Thoracic aorta (tissue), 2 donors: ENCODE results near the gene ATP8B1. TPM values are rescaled to one million over a fixed set of nuclear protein-coding genes. Genes with fewer than 3 reads are reported as not detected.
A peak's percentile ranks its signal among the peaks of the same experiment; 100 is the strongest.
"Not testable (repeated sequence)": the region's sequence is repeated elsewhere in the genome, so short reads cannot be mapped to it uniquely, and the experiment has no call there.

ENCODE experiments used
- ATAC-seq: fragments of 150-250 bp; one replicate; pipeline ENCODE4 v1.8.0; 2017; ENCODE audit warnings: low read depth; ENCODE audit not compliant: insufficient number of reproducible peaks, low FRiP score
- DNase-seq: peaks from one replicate; pipeline ENCODE4 v3.0.0-alpha.2; 2020; ENCODE audit warnings: low spot score
- H3K27ac ChIP-seq, 2 donors: fragments of 200-600 bp; sonication (generic); 1 replicate in 1 of 2; 2 replicates in 1 of 2; pipeline ENCODE4 v1.5.1; 2016; ENCODE audit warnings: mild to moderate bottlenecking in 2 of 2, moderate library complexity in 2 of 2
- H3K27me3 ChIP-seq: fragments of 200-600 bp; sonication (generic); replicated peaks from 2 replicates; pipeline ENCODE4 v1.6.0; 2016; ENCODE audit warnings: mild to moderate bottlenecking; ENCODE audit not compliant: insufficient read depth
- H3K36me3 ChIP-seq: fragments of 200-600 bp; sonication (generic); one replicate; pipeline ENCODE4 v1.5.1; 2016
- H3K4me1 ChIP-seq, 2 donors: fragments of 200-600 bp; sonication (generic); 1 replicate in 1 of 2; 2 replicates in 1 of 2; pipeline versions ENCODE4 v1.5.1 to v1.6.0; 2016; ENCODE audit warnings: low read depth in 2 of 2, mild to moderate bottlenecking in 1 of 2; ENCODE audit not compliant: control insufficient read depth in 1 of 2
- H3K4me3 ChIP-seq: fragments of 200-600 bp; sonication (generic); 2 replicates; pipeline ENCODE4 v1.5.1; 2016; ENCODE audit warnings: mild to moderate bottlenecking
- H3K9me3 ChIP-seq: fragments of 200-600 bp; sonication (generic); 2 replicates; pipeline ENCODE4 v1.5.1; 2016
- CTCF ChIP-seq: fragments of 200-600 bp; sonication (generic); IDR thresholded peaks from one replicate; pipeline ENCODE4 v1.5.1; 2019; ENCODE audit warnings: antibody characterized with exemption
- total RNA-seq, 2 donors: library from RNA; depleted of rRNA; stranded (reverse); fragments of >200 nt; gene quantifications; one replicate each; pipeline versions ENCODE4 v1.1.0 to v1.2.3, GENCODE V29; 2016

ATP8B1 gene
- total RNA-seq, 2 donors from 2014 or later: 68.7 to 111 TPM

DNA sequence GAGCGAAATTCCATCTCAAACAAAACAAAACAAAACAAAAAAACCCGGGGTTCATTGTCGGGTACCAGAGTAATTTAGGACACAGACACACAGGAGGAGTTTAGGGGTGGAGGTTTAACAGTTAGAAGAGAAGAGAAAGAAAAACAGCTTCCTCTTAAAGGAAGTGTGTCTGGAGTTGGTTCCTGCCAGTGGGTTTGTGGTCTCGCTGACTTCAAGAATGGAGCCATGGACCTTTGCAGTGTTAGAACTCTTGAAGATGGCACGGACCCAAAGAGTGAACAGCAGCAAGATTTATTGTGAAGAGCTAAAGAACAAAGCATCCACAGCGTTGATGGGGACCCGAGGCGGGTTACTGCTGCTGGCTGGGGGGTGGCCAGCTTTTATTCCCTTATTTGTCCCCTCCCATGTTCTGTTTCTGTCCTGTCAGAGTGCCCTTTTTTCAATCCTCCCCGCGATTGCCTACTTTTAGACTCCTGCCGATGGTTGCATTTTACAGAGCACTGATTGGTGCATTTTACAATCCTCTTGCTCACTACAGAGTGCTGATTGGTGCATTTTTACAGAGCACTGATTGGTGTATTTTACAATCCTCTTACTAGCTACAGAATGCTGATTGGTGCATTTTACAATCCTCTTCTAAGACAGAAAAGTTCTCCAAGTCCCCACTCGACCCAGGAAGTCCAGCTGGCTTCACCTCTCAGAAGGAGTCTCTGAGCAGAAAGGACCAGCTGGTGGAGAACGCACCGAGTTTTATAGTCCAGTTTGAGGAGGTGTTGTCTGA is 28.7 kb upstream of the ATP8B1 start:
- Histone ChIP-seq H3K27me3 (no peaks in the 10 kb centered on the region), H3K4me3 (no peak overlapping the region), H3K4me1 (no peaks in the 10 kb centered on the region), H3K36me3 (no peaks in the 10 kb centered on the region), H3K27ac (no peak overlapping the region), H3K9me3 (no peaks in the 10 kb centered on the region)
- DNase-seq (no peak), ATAC-seq (no peak)
- TF ChIP-seq CTCF: no peak

DNA sequence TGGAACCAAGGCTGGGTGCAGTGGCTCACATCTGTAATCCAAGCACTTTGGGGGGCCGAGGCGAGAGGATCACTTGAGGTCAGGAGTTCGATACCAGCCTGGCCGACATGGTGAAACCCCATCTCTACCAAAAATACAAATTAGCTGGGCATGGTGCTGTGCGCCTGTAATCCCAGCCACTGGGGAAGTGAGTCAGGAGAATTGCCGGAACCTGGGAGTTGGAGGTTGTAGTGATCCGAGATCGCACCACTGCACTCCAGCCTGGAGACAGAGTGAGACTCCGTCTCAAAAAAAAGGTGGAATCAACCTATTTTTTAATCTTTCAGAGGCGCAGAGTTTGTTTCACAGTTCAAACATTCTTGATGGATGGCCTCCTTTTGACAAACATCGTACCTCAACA is 24.5 kb upstream of the ATP8B1 start:
- ATAC-seq (no peak), DNase-seq (no peak)
- H3K27me3 ChIP-seq: no peaks in the 10 kb centered on the region
- no peaks in the 10 kb centered on the region for H3K36me3 ChIP-seq
- H3K9me3 ChIP-seq: no peaks in the 10 kb centered on the region
- no peak overlapping the region for H3K27ac ChIP-seq
- H3K4me1 ChIP-seq: no peaks in the 10 kb centered on the region
- TF ChIP-seq CTCF: no peak
- H3K4me3 ChIP-seq: no peak overlapping the region

DNA sequence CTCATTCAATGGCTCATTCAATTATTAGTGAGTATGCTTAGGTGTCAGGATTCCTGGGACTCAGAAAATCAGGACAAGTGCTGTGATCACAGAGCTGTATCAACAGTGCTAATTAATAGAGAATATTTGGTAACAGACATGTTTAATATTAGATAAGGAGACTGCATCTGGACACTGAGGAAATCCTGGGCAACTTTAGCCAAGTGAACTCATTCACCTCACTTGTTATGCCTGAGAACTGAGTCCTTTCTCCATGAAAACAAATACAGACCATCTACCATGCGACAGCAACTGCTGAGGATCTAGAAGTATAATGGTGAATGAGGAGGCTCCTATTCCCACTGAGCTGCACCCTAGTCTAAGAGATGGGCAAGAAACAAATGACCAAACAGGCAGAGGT is 23.1 kb upstream of the ATP8B1 start:
- DNase-seq (no peak), ATAC-seq (no peak)
- Histone ChIP-seq H3K4me1 (no peaks in the 10 kb centered on the region), H3K36me3 (no peaks in the 10 kb centered on the region), H3K4me3 (no peak overlapping the region), H3K27me3 (no peaks in the 10 kb centered on the region), H3K9me3 (no peaks in the 10 kb centered on the region), H3K27ac (no peak overlapping the region)
- no peak for TF ChIP-seq CTCF

- not testable (repeated sequence) for DNase-seq, ATAC-seq
Measured at GRCh38 chr18:57820583-57820982, 17.5 kb upstream of the ATP8B1 start.

DNA sequence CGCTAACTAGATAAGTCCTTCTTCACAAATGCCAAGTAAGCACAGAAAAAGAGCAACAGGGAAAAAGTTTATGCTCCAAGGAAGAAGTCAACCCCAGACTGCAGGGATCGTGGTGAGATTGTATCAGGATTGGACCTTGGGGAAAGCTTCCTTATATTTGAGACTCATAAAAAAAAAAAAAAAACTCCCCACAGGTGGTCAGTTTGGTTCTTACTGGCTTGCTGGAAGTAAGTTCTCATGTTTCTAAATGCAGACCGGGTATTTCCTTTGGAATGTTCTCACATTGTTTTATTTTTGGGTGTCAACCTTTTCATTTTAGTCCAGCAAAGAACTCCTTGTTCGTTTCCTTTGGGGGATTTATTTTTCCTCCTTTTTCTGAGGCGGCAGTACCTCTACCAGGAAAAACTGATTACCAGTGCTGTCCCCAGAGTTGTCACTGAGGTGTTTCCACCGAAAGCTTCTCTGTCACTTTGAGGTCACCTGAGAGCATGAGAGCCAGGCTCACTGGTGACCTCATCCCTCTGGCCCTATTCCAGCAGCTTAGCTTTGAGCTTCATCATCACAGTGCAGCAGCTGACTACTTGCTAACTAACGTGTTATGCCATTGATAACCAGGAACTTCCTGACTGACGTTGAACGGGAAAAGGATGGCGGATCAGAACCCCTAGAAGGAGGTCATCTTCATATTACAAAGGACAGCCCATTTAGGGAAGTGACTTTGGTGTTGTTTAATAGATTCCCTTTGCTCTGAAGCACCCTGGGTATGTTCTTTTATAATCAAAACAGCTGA is 16.8 kb upstream of the ATP8B1 start:
- peak overlapping the region; percentile 50 to 72 for H3K27ac ChIP-seq

More at GRCh38 chr18:57820583-57820982, 17.5 kb upstream of the ATP8B1 start:
- H3K27me3 ChIP-seq, H3K9me3 ChIP-seq, H3K4me3 ChIP-seq, H3K36me3 ChIP-seq: not testable (repeated sequence)
- Histone ChIP-seq H3K4me1 (peaks cover 0 to 17% of the 10 kb centered on the region in 2 donors), H3K27ac (peak overlapping the region; percentile 50 to 72)

More for the DNA sequence above, 16.8 kb upstream of the ATP8B1 start:
- peak overlapping the region; percentile 31 for H3K4me3 ChIP-seq
- ATAC-seq (peak; percentile 92), DNase-seq (peak; percentile 48)
- H3K36me3 ChIP-seq: no peaks in the 10 kb centered on the region
- no peaks in the 10 kb centered on the region for H3K27me3 ChIP-seq
- peaks cover 0 to 17% of the 10 kb centered on the region in 2 donors for H3K4me1 ChIP-seq
- no peak for TF ChIP-seq CTCF
- H3K9me3 ChIP-seq: no peaks in the 10 kb centered on the region
